Measurements from ENCODE around the gene RAB3IL1.
A peak's percentile ranks its signal among the peaks of the same experiment; 100 is the strongest.
"Not testable (repeated sequence)": the region's sequence is repeated elsewhere in the genome, so short reads cannot be mapped to it uniquely, and the experiment has no call there.

Gene RAB3IL1

DNA sequence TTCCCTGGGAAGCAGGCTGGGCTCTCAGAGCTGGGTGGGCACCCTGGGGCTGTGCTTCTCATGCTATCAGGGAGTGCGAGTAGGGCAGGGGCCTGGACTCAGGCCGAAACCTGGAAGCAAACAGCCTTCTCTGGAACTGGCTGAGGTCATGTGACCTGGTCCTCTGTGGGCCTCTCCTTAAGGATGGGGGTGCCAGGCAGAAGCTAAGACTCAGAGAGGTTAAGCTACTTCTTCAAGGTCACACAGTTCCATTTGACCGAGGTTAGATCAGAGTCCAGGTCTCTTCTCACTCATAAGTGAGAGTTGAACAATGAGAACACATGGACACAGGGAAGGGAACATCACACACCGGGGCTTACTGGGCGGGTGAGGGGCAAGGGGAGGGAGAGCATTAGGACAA, 33.4 kb downstream of the RAB3IL1 start:
- DNase-seq, result no peak

DNA sequence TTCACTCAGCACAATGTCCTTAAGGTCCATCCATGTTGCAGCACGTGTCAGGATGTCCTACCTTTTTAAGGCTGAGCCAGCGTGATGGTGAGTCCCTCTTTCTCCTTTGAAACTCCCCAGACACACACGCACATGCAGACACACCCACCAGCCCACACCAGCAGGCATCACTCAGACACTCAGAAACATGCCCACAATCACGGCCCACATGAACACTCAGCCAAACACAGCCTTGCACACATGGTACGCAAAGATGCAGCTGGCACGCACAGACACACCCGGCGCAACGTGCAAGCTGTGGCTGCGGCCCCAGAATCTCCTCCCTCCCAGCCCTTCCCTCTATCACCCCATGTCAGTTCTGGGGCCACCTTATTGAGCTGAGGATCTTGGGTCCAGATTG, 34.0 kb downstream of the RAB3IL1 start:
- no peak for DNase-seq

DNA sequence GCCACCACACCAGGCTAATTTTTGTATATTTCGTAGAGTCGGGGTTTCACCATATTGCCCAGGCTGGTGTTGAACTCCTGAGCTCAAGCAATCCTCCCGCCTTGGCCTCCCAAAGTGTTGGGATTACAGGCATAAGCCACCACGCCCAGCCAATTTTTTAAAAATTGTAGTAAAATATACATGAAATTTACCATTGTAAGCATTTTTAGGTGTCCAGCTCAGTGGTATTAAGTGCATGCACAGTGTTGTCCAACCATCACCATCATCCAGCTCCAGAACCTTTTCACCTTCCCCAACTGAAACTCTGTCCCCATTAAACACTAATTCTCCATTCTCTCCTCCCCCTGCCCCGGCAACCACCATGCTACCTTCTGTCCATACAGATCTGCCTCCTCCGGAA, 34.5 kb downstream of the RAB3IL1 start:
- no peak for DNase-seq

DNA sequence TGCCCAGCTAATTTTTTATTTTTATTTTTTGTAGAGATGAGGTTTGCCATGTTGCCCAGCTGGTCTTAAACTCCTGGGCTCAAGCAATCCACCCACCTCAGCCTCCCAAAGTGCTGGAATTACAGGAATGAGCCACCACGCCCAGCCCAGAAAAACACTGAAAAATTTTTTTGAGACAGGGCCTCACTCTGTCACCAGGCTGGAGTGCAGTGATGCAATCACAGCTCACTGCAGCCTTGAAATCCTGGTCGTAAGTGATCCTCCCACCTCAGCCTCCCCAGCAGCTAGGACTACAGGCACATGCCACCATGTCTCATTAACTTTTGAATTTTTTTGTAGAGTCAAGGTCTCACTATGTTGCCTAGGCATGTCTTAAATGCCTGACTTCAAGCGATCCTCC, 35.1 kb downstream of the RAB3IL1 start:
- not testable (repeated sequence) for DNase-seq

DNA sequence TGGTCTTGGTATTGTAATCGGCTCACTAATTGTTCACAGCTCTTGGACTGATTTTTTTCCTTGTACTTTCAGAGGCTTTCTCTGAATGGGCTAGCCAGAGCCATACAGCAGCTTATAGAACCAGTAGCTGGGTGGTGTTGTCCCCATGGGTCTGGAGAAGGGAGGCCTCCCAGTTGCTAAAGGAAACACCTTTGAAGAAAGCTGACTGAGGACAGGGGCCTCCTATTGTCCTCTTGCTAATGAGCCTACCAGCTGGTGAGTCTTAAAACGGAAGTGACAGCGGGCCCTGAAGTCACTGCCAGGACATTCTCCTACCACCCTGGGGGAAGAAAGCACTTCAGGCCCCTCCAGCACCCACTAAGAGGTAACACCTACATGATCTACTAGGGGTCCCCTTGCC, 36.0 kb downstream of the RAB3IL1 start:
- DNase-seq, result no peak

DNA sequence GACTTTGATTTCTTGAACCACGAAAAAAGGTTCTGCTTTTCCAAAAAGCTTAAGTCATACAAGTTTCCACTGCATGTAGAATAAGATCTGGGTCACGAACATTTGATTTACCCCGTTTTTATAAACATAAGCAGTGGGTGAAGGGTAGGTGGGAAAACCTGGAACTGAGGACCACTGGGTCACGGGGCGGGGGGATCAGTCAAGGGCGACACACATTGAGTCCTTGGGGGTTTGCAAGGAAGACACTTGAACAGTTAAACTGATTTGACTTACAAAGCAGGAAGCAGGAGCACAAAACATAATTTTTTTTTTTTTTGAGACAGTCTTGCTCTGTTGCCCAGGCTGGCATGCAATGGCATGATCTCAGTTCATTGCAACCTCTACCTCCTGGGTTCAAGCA, 36.9 kb downstream of the RAB3IL1 start:
- no peak for DNase-seq

DNA sequence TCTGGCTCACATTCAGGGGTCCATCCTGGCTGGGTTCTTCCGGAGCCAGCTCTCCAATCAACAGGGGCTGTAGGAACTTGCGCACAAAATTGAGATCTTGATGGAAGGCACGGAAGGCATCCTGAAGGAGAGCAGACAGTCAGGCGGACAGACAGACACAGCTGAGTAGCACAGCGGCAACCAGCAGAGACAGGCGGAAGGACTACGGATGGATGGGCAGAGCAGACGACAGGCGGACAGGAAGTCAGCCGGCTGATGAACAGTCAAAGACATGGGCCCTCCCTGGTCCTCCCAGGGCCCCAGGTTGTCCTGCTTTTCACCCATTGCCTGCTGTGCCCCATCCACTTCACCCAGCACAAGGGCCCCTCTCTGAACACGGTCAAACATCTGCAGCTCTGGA, 37.3 kb downstream of the RAB3IL1 start:
- no peak for DNase-seq

DNA sequence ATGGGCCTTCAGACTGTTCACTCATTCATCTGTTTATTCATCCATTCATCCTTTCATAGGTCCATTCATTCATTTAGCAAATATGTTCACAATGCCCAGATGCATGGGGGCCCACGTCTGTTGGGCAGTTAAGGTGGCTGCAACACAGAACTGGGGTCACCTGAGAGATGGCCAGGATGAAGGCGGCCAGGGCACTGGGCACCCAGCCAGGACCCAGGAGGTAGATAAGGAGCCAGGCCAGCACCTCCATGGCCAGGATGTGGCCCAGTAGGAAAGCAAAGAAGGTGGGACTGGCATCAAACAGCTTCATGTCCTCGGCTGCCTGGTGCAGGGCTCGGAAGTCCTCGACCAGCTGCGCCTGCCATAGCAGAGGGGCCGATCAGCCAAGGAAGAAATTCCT, 38.2 kb downstream of the RAB3IL1 start:
- DNase-seq, result no peak

DNA sequence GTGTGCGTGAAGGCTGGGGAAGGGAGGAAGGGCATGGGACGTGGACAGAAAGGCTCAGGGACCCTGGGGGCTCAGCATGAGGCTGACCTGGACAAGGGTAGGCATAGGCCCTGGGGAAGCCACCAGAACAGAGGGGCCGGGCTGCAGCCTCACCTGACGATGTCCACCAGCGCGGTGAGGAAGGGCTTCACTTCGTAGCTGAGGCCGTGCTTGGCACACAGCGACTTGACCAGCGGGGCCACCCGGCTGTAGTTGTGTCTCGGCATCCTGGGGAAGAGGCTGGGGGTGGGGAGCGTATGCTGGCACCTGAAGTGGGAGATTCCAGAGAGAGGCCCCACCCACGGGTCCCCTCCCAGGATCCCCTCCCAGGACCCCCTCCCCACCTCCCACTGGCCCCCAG, 41.7 kb downstream of the RAB3IL1 start:
- DNase-seq, result no peak

DNA sequence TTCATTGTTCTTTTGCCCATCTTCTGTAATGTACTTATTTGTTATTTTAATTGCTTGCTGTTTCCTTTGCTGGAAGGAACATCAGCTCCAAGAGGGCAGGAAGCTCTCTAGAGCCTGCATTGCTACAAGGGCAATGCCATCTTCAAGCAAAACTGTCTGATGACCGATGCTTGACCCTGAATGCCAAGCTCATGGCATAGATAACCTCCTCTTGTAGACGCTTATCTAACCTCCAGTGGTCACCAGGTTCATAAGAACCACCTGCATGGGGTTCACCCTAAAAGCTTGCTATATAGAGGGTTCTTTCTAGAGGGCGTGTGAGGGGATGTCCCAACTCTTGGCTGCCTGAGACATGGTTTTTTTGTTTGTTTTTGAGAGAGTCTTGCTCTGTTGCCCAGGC, 42.5 kb downstream of the RAB3IL1 start:
- no peak for DNase-seq

DNA sequence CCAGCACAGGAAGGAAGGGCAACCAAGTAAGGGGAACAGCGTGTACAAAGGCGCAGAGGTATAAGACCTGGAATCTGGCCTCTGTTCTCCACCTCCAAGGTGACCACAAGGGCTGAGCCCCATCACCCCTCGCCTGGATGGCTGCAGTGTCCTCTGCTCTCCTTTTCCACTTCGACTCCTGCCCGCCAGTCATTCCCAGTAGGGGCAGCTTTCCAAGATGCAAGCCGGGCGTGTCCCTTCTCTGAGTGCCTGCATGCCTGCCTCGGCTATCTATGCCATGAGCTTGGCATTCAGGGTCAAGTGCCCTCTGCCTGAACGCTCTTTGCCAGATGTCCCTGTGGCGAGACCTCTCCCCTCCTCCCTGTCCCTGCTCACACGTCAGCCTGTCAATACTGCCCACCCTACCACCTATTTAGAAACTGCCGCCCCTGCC, 43.0 kb downstream of the RAB3IL1 start:
- DNase-seq, result no peak

DNA sequence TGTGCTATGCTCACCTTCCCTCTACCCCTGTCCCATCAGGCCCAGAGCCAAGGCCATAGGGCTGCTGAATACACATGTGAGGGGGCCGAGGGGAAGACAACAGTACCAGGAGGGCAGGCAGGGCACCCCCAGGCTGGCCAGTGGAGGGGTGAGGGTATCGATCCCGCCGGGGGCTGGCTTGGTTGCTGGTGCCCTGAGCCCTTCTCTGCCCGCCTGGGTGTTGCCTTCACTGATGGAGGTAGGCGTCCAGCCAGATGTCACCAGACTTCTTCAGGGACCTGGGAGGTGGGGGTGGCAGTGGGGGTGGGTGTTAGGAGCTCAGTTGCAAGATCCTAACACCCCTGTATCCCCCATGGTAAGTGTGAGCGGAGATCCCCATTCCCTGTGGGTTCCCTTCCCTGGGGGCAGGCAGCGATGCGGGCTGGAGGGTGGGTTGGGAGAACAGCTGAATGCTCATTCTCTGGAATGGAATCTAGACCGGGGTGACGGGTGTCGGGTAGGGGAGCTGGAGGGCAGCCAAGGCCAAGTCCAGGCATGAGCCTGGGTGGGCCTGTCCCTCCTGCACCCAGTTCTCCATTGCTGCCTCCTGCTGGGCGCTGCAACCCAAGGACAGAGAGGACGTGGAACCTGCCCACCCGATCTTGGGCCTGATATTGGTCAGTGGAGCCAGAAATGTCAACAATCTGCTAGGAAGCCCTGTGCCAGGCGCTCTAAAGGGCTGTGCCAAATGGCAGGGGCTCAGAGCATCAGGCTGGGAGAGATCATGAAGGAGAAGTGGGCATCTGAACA, 43.6 kb downstream of the RAB3IL1 start:
- DNase-seq, result no peak

DNA sequence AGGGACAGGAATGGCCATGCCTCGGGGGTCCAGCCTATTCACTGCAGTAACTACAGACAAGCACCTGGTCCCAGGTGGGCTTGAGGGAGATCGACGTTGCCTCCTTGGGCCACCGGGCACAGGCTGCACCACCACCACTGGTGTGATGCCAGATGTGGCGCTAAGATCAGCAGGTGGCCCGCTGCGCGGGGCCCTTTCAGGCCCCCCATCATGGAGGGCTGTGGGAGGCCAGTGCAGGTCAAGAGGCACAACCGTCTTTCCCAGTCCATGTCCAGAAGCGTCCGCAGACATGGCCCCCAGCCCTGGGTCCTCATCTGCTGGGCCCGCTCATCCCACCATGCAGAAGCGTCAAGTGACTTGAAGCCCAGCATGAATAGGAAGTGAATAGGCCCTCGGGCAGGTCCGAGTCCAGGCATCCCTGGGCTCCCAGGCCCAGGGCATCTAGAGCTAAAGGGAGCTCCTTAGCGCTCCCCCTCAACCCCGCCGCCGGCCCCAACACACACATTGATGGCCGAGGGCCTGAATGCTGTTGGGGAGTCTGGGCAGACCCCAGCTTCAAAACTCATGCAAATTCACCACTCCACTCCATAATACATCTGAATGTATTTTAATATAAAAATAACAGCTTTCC, 44.3 kb downstream of the RAB3IL1 start:
- no peak for DNase-seq

DNA sequence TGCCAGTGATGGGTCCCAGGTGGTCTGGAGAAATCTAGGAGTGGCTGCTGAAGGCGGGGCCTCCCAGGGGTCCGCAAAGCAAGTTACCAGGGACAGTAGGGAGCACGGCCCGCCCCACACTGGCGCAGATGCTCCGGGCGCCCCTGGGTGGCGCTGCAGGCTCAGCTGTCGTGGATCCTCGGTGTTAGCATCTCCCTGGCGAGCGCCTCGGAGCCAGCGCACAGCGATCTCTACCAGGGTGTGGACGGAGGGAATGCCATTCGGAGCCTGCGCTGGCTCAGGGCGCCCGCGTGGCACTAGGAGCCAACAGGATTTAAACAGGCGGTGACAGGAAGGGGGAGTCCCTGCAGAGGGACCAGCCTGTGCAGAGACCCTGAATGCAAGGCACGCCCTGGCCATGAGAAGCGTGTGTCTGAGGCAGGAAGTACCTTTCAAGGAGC, 46.2 kb downstream of the RAB3IL1 start:
- DNase-seq, result peak; percentile 26 to 47

DNA sequence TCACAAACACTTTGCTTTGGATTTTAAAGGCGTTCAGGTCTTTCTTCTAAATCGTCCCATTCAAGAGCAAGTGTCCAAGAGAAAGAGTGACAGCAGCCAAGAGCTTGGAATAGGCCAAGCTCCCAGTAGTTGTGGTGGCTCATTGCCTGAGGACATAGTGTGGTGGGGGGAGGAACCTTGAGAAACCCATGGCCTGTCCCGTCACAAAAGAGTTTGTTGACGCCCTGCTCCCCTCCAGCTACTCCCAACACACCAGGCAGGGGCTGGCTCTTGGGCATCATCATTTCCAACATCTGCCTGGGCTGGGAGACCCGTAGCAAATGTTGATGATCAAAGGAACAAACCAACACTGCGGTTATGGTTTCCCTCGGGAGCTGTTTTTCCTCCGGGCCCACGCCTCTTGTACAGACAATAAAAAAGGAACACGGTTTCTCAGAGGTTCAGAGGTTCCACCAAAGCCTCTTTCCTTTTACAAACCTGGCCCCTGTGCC, 46.8 kb downstream of the RAB3IL1 start:
- DNase-seq, result no peak

DNA sequence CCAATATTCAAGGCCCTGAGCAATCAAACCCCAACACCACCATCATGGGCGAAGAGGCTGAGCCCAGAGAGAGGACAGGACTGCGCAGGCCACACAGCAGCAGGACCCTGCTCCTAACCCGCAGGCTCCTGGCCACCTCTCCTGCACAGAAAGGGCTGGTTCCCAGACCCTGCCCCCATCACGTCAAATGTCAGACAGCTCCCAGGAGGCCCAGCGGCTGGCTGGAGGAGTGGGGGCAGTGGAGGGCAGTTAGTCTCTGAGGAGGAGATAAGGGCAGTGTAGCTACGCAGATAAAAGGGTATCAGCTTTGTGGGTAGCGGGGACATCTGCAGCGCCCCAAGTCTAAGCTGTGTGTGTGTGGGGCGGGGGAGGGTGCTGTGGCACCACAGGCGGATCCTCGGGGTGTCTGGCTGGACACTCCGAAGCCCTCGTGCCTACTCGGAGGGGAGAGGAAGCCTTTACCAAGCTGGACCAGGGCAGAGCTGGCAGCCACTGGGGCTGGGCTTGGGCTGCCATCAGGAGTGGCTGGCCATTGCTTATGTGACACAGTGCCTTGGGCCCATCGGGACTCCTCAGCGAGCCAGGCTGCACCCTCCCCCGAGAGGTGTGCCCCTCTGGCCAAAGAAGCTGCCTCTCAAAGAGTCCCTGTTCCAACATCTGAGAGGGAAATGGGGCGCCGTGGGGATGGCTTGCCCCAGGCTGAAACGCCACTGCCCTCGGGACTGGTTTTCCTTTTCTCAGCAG, 47.5 kb downstream of the RAB3IL1 start:
- DNase-seq, result no peak

DNA sequence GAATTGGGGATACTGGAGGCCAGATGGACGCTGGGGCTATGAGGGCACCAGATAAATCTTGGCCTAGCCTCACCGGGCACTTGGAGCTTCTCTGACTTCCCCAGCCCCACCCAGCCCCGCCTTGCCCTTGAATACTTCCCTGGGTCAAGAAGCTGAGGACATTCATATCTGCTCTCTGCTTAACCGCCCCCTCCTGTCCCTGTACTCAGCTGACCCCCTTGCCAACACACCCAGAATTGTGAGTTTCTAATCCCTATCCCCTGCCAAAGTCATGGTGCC, 48.0 kb downstream of the RAB3IL1 start:
- no peak for DNase-seq

DNA sequence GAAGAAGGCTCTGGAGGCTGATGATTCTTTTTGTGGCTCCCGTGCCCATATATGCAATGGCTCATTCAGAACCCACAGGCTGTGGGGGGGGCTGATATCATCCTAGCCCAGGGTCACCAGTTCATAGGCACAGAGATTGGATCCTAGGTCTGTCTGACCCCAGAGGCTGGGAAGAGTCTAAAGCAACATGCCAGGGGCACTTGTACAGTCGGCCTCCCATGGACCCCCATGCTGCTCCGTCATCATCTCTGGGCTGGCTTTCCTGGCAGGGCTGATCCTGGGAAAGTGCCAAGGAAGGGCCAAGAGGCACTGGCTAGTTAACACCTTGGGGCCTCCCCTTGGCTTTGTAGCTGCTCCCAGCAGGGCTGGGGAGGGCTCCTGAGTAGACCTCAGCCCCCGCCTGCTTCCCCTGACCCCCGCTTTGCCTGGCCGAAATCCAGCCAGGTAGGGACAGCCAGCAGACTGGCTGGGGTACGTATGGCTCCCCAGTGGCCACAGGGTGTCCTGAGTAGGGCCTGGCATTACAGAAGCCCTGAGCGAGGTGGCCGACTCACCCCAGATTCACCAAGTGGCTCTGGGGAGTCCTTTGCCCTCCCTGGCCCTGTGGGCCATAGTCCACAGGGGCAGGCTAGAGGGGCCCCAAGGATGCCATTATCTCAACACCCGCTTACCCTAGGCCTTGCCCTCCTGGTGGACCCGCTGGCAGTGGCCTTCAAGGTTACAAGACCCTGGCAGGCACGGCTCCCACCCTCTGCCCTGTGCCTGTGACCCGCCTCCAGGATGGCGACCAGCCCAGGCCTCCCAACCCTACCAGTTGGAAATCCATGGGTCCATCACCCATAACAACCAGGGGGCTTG, 48.6 kb downstream of the RAB3IL1 start:
- no peak for DNase-seq

DNA sequence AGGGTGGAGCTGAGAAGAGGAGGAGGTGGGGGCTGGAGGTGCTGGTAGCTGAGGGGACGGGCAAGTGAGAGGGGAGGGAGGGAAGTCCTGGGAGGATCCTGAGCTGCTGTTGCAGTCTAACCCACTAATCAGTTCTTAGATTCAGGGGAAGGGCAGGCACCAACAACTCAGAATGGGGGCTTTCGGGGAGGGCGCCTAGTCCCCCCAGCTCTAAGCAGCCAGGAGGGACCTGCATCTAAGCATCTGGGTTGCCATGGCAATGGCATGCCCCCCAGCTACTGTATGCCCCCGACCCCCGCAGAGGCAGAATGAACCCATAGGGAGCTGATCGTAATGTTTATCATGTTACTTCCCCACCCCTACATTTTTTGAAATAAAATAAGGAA, 50.4 kb downstream of the RAB3IL1 start:
- no peak for DNase-seq

DNA sequence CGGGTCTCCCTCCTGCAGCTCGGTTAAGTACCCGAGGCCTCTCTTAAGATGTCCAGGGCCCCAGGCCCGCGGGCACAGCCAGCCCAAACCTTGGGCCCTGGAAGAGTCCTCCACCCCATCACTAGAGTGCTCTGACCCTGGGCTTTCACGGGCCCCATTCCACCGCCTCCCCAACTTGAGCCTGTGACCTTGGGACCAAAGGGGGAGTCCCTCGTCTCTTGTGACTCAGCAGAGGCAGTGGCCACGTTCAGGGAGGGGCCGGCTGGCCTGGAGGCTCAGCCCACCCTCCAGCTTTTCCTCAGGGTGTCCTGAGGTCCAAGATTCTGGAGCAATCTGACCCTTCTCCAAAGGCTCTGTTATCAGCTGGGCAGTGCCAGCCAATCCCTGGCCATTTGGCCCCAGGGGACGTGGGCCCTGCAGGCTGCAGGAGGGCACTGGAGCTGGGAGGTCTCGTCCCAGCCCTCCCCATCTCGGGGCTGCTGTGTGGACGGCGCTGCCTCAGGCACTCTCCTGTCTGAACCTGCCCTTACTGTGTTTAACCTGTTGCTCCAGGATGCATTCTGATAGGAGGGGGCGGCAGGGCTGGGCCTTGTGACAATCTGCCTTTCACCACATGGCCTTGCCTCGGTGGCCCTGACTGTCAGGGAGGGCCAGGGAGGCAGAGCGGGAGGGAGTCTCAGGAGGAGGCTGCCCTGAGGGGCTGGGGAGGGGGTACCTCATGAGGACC, 51.0 kb downstream of the RAB3IL1 start:
- no peak for DNase-seq

DNA sequence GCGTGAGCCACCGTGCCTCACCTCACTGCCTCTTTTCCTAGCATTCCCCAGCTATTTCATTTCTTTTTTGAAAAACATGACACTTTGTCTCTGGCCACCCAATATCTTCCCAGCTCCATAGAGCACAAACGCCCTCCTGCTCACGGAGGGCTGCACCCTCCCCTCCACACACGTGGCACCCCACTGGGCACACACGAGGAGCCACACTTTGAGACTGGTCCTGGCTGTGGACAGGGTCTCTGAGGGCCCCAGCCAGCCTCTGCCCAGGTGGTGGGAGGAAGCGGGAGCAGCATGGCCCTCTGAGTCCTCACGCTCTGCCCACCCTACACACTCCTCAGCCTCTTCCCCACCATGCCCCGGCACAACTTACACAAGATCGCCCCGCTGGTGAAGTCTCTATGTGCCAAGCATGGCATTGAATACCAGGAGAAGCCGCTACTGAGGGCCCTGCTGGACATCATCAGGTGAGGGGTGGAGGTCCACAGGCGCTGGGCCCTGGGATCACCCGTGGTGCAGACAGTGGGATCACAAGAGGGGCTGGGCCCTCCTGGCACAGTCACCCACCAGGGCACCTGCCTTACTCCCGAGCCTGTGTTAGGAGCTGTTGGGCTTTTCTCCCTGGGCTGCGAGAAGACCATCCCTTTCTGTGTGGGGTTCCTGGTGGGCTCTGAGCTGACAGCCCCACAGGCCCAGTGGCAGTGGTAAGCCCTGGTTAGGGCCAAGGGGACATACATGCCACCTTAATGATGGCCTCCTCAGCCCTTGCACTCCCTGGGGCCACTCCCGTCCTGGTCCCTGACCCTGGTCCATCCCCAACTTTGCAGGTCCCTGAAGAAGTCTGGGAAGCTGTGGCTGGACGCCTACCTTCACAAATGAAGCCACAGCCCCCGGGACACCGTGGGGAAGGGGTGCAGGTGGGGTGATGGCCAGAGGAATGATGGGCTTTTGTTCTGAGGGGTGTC, 52.3 kb downstream of the RAB3IL1 start:
- DNase-seq, result no peak
